ENCODE results near the gene BABAM1.

GRCh38 chr19:17320435-17320834 lies 53.2 kb downstream of the BABAM1 start:
- TF ChIP-seq, protein P1, sequence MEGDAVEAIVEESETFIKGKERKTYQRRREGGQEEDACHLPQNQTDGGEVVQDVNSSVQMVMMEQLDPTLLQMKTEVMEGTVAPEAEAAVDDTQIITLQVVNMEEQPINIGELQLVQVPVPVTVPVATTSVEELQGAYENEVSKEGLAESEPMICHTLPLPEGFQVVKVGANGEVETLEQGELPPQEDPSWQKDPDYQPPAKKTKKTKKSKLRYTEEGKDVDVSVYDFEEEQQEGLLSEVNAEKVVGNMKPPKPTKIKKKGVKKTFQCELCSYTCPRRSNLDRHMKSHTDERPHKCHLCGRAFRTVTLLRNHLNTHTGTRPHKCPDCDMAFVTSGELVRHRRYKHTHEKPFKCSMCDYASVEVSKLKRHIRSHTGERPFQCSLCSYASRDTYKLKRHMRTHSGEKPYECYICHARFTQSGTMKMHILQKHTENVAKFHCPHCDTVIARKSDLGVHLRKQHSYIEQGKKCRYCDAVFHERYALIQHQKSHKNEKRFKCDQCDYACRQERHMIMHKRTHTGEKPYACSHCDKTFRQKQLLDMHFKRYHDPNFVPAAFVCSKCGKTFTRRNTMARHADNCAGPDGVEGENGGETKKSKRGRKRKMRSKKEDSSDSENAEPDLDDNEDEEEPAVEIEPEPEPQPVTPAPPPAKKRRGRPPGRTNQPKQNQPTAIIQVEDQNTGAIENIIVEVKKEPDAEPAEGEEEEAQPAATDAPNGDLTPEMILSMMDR (IDR thresholded peaks at IDR 0.05) = no peak
- TF ChIP-seq POLR2A (IDR thresholded peaks at IDR 0.05) = no peak

Measured in uterus (tissue), 2 donors.